GM18907 (cell line): ENCODE results near the gene OR51F1.
"Not testable (repeated sequence)": the region's sequence is repeated elsewhere in the genome, so short reads cannot be mapped to it uniquely, and the experiment has no call there.

Experiments used
- ATAC-seq: cut with Tn5 transposase; IDR thresholded peaks from one replicate; pipeline ENCODE4 v1.9.1; 2021; ENCODE audit warnings: mild to moderate bottlenecking, moderate library complexity; ENCODE audit not compliant: unreplicated experiment

Gene OR51F1

DNA sequence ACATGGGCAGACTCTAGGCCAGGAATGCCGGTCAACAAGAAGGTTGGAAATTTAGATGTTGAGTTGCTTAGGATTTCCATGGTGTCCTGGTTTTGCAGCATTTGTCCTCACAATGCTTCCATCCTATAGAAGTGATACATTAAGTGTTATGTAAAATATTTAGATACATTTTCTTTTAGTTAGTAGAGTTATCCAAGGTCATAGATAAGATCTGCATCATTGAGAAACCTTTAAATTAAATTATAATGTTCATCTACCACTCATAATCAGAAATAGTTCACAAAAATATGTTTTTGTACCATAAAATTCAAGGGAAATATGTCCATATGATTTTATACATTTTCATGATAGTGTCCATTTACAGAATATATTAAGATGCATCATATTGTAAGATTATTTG lies at the start of gene OR51F1:
Gene OR51F1 (minus strand): TSS at position 101 of the 400 bp plus-strand sequence. CDS start 0 bp downstream, at position 101.
- no peak for ATAC-seq

DNA sequence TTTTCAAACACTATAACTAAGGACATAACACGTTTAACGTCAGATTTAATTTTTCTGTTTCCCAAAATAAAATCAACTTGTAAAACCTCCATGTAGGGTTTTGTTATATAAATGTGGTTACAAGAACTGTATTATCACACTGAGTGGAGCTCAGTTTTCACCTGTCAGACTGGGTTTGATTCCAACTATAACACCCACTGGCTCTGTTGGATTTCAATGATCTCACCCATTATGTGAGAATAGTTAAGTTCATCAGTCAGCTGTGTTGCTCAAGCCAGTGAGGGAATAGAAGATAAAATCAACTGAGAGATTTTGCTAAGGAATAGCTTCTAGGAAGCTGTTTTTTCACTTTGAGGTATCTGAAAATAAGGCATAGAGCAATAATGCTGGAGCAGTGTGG lies 39.5 kb upstream of the OR51F1 start:
- ATAC-seq = no peak

DNA sequence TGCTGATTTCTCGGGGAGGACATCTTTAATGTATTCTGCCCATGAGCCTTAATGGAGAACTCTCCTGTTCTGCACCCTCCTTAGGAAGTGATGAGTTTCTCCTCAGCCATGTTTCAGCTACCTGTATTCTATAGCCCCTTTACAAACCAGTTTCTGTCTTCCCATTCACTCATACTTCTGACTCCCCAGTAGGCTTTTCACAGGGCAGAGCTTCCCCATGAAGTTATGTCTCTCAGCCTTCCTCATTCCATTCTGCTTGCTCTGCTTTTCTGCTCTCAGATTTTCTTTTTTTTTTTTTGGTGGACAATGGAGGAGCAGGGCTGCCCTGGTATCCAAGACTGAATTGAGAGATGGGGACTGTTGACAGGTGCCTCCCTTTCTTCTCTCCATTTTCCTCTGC lies 38.7 kb upstream of the OR51F1 start:
- no peak for ATAC-seq

GRCh38 chr11:4804280-4804679 lies 34.5 kb upstream of the OR51F1 start, which contains the start of gene OR52R1:
OR52R1 (minus strand) TSS chr11:4804380; CDS start chr11:4804380, 0 bp downstream.
- no peak for ATAC-seq

DNA sequence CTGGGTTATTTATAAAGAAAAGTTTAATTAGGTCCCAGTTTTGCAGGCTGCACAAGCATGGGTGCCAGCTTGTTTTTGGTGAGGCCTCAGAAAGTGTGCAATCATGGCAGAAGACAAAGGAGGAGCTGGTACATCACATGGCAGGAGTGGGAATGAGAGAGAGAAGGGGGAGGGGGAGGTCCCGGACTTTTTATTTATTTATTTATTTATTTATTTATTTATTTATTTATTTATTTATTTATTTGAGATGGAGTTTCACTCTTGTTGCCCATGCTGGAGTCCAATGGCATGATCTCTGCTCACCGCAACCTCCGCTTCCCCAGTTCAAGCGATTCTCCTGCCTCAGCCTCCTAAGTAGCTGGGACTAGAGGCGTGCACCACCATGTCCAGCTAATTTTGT lies 31.6 kb upstream of the OR51F1 start:
- ATAC-seq = not testable (repeated sequence)

DNA sequence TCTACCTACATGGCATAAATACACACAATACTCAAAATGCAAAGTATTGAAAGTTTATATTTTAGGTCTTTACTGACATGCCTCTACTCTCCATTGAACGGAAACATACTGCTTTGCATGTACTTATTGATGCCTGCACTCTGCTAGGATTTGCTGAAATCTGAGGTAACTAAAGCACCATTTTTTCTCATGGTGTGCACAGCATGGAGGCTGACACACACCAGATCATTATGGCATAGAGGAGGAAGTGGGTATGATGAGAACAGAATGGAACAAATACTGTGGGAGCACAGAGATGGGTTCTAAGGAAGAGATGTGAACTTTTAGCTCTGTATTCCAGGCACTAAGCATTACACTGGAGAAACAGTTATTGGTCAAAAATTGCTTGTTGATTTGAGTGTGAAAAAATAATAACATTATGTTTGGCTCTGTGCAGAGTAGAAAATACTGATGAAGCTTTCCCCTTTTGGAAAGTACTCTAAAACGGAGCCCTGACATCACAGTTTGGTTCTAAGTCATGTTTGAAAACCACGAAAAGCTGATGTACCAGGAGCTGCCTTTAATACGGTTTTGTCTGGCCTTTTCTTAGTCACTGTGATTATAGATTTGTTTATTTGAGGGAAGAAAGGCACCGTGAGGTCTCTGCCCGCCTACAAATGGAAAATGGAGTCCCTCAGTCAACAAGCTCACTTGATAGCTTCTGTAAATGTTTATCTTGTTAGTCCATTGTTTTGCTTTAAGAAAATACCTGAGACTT lies 28.9 kb upstream of the OR51F1 start:
- ATAC-seq = no peak

DNA sequence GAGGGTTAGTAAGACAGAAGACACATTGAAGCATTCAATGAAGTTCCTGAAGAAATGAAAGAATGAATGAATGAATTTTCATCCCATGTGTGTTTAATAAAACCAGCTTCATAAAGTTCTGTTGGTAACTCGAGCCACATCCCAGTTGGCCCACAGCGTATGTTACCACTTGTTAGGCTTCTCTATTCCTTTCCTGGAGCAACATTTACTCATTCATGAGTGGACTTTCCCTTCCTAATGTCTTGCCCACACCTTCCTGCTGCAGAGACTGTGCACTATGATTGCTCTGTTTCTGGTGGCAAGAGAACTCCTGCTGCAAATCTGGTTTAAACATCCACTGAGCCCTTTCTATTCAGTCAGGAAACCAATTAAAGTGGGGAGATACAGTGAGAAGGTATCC lies 27.5 kb upstream of the OR51F1 start:
- ATAC-seq = no peak

DNA sequence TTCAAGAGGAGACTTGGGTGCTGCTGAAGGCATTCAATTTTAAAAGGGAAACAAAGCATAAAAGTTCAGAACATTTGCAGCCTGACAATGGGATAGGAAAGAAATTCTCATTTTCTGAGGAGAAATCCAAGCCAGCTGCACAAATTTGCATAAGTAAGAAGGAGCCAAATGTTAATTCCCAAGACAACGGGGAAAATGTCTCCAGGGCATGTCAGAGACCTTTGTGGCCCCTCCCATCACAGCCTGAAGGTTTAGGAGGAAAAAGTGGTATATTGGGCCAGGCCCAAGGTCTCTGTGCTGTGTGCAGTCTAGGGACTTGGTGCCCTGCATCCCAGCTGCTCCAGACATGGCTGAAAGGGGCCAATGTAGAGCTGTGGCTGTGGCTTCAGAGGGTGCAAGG lies 12.7 kb upstream of the OR51F1 start:
- no peak for ATAC-seq

- ATAC-seq = no peak
Measured at GRCh38 chr11:4768094-4768493, 1.6 kb downstream of the OR51F1 start.

DNA sequence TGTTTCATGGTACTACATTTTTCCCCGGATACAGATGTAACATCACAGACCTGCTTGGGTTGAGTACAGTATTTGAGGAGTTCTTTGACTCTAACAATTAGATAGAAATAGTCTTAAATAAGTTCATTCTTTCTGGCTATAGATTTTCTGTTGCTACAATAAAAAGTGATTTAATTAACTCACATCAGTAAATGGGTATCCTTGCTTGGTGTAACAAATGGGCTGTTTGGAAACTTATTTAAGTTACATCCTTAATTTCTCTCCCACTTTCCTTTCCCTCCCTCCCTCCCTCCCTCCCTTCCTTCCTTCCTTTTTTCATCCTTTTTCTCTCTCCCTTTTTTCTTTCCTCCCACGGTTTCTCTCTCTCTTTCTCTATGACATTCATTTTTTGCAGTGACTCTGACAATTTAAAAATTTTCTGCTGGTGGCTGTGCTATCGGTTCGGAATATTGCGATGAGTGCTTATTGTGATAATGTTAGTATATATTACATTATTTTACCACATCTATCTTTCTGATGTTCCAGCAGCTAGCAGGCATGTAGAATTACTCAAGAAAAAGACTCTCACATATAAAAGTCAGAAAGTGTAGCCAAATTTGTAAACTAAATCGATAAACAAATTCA lies 3.2 kb downstream of the OR51F1 start:
- ATAC-seq = no peak

- no peak for ATAC-seq
Measured at GRCh38 chr11:4763096-4763495, 6.6 kb downstream of the OR51F1 start.

DNA sequence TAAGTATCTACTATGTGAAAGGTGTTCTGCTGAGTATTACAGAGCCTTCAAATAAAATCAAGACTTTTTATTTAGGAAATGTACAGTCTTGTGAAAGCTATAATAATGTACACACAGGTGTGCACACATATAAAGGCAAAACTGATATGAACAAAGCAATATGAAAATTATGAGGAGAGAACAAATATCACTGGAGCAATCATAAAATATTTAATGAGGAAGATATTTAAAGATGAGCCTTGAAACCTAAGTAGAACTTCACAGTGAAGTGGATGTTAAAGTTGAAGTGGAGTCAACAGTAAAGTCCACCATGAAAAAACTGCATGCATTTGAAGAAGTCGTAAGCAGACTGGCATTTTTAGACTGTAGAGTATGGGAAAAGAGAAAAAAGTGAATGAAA lies 18.5 kb downstream of the OR51F1 start:
- no peak for ATAC-seq

GRCh38 chr11:4748438-4748837 lies 21.3 kb downstream of the OR51F1 start:
- no peak for ATAC-seq

GRCh38 chr11:4740735-4741134 lies 29.0 kb downstream of the OR51F1 start:
- no peak for ATAC-seq

GRCh38 chr11:4727171-4727570 lies 42.6 kb downstream of the OR51F1 start:
- no peak for ATAC-seq

DNA sequence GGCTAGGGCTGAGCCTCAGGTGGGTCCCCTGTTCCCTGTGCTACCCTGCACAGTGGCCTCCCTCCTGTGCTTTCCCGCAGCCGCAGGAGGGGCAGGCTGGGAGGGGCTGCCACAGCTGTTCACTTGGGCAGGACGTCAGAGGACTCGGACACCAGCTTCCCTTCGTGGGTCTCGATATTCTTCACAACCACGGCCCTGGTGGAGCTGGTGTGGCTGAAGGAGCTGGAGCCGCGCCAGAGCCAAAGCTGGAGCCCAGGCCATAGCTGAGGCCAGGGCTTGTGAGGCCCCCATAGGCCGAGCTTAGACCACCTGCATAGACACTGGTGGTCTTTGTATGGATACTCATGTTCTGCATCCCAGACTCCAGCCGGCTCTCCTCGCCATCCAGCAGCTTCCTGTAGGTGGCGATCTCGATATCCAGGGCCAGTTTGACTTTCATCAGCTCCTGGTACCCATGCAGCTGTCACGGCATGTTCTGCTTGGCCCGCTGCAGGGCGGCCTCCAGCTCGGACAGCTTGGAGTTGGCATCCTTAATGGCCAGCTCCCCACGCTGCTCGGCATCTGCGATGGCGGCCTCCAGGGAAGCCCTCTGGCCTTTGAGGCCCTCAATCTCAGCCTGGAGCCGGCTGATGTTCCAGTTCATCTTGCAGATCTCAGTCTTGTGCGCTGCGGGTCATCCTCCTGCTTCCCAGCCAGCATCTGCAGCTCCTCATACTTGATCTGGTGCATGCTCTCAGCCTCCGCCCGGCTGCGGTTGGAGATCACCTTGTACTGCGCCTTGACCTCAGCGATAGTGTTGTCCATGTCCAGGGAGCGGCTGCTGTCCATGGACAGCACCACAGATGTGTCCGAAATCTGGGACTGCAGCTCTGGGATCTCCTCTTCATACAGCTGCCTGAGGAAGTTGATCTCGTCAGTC lies 46.9 kb downstream of the OR51F1 start:
- ATAC-seq = not testable (repeated sequence)
